B cell (primary cell): ENCODE measurements around the gene ABTB2.

Experiments
- EZH2 ChIP-seq: IDR thresholded peaks from 2 replicates; pipeline ENCODE4 v1.6.1; 2012; ENCODE audit warnings: borderline replicate concordance, low read depth, mild to moderate bottlenecking, moderate library complexity, low read length; ENCODE audit not compliant: insufficient read depth, poor library complexity, severe bottlenecking
- TF ChIP-seq, protein P1 (sequence below): fragments of 200-600 bp; IDR thresholded peaks from one replicate; pipeline ENCODE4 v1.8.0; 2022; ENCODE audit warnings: antibody characterized with exemption, mild to moderate bottlenecking

DNA sequence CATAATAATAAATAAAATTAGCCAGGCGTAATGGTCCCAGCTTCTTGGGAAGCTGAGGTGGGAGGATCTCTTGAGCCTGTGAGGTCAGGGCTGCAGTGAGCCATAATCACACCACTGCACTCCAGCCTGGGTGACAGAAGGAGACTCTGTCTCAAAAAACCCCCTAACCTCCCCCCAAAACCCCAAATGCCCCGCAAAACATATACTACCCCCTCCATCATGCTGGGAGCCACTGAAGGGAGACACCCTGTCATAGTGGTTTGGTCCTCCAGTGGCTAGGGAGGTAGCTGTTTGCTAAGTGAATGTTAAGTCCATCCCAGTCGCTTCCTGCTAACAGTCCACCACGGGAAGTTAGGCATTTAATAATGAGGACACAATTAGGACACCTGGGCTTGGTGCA lies 125.0 kb downstream of the ABTB2 start:
- TF ChIP-seq, protein P1, sequence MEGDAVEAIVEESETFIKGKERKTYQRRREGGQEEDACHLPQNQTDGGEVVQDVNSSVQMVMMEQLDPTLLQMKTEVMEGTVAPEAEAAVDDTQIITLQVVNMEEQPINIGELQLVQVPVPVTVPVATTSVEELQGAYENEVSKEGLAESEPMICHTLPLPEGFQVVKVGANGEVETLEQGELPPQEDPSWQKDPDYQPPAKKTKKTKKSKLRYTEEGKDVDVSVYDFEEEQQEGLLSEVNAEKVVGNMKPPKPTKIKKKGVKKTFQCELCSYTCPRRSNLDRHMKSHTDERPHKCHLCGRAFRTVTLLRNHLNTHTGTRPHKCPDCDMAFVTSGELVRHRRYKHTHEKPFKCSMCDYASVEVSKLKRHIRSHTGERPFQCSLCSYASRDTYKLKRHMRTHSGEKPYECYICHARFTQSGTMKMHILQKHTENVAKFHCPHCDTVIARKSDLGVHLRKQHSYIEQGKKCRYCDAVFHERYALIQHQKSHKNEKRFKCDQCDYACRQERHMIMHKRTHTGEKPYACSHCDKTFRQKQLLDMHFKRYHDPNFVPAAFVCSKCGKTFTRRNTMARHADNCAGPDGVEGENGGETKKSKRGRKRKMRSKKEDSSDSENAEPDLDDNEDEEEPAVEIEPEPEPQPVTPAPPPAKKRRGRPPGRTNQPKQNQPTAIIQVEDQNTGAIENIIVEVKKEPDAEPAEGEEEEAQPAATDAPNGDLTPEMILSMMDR, result no peak
- no peak for TF ChIP-seq EZH2
